K562 (cell line): Measurements from ENCODE around the gene ST3GAL3.

Experiments
- GABPA ChIP-seq: fragments of 200-800 bp; sonication (Bioruptor generic); conservative IDR thresholded peaks from 2 replicates; pipeline ENCODE4 v1.6.1; 2016; ENCODE audit warnings: low read depth, missing genetic modification characterization, missing compliant biosample characterization
- HNRNPH1 ChIP-seq: fragments of 200-400 bp; formaldehyde crosslinking; optimal IDR thresholded peaks from 2 replicates; pipeline ENCODE3; 2017; ENCODE audit warnings: low read depth, mild to moderate bottlenecking, low read length, moderate library complexity
- MYBL2 ChIP-seq, 2 experiments: fragments of 450-650 bp in 1 of 2; sonication (generic) in 1 of 2; formaldehyde crosslinking in 1 of 2; IDR thresholded peaks; 2 replicates each; pipeline versions ENCODE4 v1.6.1 to v1.8.1; 2017 to 2022; ENCODE audit warnings: borderline replicate concordance in 1 of 2, inconsistent platforms in 1 of 2, low read depth in 1 of 2, mild to moderate bottlenecking in 1 of 2, missing genetic modification reagents in 1 of 2, moderate library complexity in 1 of 2
- NBN ChIP-seq: fragments of 450-650 bp; IDR thresholded peaks from 2 replicates; pipeline ENCODE4 v1.6.1; 2016; ENCODE audit warnings: low read depth, mild to moderate bottlenecking
- POLR2A ChIP-seq: fragments of 450-650 bp; conservative IDR thresholded peaks from 2 replicates; pipeline ENCODE4 v1.6.1; 2016
- TFE3 ChIP-seq: fragments of 450-650 bp; formaldehyde crosslinking; IDR thresholded peaks from 2 replicates; pipeline ENCODE4 v1.4.0; 2020; ENCODE audit warnings: mild to moderate bottlenecking, mixed read lengths
- TF ChIP-seq, protein P1 (sequence below): sonication (generic); formaldehyde crosslinking; IDR thresholded peaks from 2 replicates; pipeline ENCODE4 v1.9.0; 2022; ENCODE audit warnings: mild to moderate bottlenecking, missing genetic modification reagents
- TF ChIP-seq, protein P2 (sequence below): sonication (generic); formaldehyde crosslinking; IDR thresholded peaks from 2 replicates; pipeline ENCODE4 v1.8.0; 2023; ENCODE audit warnings: mild to moderate bottlenecking, missing genetic modification reagents
- TF ChIP-seq, protein P3 (sequence below), 3 experiments: IDR thresholded peaks in 2 of 3; conservative IDR thresholded peaks in 1 of 3; 2 replicates each; pipeline ENCODE4 v1.5.1; 2011 to 2012; ENCODE audit warnings: low read length in 3 of 3, mild to moderate bottlenecking in 3 of 3, control low read depth in 2 of 3, improper control_type of control experiment in 1 of 3, inconsistent platforms in 1 of 3, low read depth in 1 of 3, mixed read lengths in 1 of 3, moderate library complexity in 1 of 3; ENCODE audit not compliant: insufficient read depth in 2 of 3
- TF ChIP-seq, protein P4 (sequence below), 2 experiments: IDR thresholded peaks; 2 replicates each; pipeline ENCODE4 v1.6.1; 2011; ENCODE audit warnings: borderline replicate concordance in 1 of 2, control low read depth in 1 of 2, low read depth in 1 of 2, low read length in 1 of 2, mild to moderate bottlenecking in 1 of 2, mixed read lengths in 1 of 2, moderate library complexity in 1 of 2; ENCODE audit not compliant: insufficient read depth in 1 of 2, insufficient read length in 1 of 2, poor library complexity in 1 of 2, severe bottlenecking in 1 of 2; ENCODE audit errors: extremely low read depth in 1 of 2
- TF ChIP-seq, protein P5 (sequence below): sonication (generic); formaldehyde crosslinking; IDR thresholded peaks from 2 replicates; pipeline ENCODE4 v1.5.0; 2020; ENCODE audit warnings: missing genetic modification reagents

- TF ChIP-seq, protein P1, sequence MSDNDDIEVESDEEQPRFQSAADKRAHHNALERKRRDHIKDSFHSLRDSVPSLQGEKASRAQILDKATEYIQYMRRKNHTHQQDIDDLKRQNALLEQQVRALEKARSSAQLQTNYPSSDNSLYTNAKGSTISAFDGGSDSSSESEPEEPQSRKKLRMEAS = no peak
- TF ChIP-seq, protein P2, sequence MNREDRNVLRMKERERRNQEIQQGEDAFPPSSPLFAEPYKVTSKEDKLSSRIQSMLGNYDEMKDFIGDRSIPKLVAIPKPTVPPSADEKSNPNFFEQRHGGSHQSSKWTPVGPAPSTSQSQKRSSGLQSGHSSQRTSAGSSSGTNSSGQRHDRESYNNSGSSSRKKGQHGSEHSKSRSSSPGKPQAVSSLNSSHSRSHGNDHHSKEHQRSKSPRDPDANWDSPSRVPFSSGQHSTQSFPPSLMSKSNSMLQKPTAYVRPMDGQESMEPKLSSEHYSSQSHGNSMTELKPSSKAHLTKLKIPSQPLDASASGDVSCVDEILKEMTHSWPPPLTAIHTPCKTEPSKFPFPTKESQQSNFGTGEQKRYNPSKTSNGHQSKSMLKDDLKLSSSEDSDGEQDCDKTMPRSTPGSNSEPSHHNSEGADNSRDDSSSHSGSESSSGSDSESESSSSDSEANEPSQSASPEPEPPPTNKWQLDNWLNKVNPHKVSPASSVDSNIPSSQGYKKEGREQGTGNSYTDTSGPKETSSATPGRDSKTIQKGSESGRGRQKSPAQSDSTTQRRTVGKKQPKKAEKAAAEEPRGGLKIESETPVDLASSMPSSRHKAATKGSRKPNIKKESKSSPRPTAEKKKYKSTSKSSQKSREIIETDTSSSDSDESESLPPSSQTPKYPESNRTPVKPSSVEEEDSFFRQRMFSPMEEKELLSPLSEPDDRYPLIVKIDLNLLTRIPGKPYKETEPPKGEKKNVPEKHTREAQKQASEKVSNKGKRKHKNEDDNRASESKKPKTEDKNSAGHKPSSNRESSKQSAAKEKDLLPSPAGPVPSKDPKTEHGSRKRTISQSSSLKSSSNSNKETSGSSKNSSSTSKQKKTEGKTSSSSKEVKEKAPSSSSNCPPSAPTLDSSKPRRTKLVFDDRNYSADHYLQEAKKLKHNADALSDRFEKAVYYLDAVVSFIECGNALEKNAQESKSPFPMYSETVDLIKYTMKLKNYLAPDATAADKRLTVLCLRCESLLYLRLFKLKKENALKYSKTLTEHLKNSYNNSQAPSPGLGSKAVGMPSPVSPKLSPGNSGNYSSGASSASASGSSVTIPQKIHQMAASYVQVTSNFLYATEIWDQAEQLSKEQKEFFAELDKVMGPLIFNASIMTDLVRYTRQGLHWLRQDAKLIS (CRISPR knock-in tag) = no peak
- TF ChIP-seq HNRNPH1 (no peak), MYBL2 (IDR thresholded peaks at IDR 0.05; ENCODE audit: low read depth) (no peak), MYBL2 (CRISPR knock-in tag; IDR thresholded peaks at IDR 0.05; ENCODE audit: borderline replicate concordance) (no peak), GABPA (no peak), TFE3 (CRISPR knock-in tag) (no peak), POLR2A (no peak), NBN (no peak)
- TF ChIP-seq, protein P3, sequence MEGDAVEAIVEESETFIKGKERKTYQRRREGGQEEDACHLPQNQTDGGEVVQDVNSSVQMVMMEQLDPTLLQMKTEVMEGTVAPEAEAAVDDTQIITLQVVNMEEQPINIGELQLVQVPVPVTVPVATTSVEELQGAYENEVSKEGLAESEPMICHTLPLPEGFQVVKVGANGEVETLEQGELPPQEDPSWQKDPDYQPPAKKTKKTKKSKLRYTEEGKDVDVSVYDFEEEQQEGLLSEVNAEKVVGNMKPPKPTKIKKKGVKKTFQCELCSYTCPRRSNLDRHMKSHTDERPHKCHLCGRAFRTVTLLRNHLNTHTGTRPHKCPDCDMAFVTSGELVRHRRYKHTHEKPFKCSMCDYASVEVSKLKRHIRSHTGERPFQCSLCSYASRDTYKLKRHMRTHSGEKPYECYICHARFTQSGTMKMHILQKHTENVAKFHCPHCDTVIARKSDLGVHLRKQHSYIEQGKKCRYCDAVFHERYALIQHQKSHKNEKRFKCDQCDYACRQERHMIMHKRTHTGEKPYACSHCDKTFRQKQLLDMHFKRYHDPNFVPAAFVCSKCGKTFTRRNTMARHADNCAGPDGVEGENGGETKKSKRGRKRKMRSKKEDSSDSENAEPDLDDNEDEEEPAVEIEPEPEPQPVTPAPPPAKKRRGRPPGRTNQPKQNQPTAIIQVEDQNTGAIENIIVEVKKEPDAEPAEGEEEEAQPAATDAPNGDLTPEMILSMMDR (IDR thresholded peaks at IDR 0.05 in 2 of 3, conservative IDR thresholded peaks at IDR 0.05 in 1 of 3; ENCODE audit: insufficient read depth in 2 of 3, low read depth in 1 of 3, low read length in 3 of 3) = no peak
- TF ChIP-seq, protein P4, sequence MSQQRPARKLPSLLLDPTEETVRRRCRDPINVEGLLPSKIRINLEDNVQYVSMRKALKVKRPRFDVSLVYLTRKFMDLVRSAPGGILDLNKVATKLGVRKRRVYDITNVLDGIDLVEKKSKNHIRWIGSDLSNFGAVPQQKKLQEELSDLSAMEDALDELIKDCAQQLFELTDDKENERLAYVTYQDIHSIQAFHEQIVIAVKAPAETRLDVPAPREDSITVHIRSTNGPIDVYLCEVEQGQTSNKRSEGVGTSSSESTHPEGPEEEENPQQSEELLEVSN (IDR thresholded peaks at IDR 0.05; ENCODE audit: borderline replicate concordance in 1 of 2, extremely low read depth in 1 of 2, insufficient read depth in 1 of 2, insufficient read length in 1 of 2, low read depth in 1 of 2, low read length in 1 of 2, poor library complexity in 1 of 2, severe bottlenecking in 1 of 2) = no peak
- TF ChIP-seq, protein P5, sequence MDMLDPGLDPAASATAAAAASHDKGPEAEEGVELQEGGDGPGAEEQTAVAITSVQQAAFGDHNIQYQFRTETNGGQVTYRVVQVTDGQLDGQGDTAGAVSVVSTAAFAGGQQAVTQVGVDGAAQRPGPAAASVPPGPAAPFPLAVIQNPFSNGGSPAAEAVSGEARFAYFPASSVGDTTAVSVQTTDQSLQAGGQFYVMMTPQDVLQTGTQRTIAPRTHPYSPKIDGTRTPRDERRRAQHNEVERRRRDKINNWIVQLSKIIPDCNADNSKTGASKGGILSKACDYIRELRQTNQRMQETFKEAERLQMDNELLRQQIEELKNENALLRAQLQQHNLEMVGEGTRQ = no peak
These were observed 245.5 kb downstream of the ST3GAL3 start for GRCh38 chr1:43952731-43953346.
